KMS-11 (cell line): Measurements from ENCODE around the gene TIAM1.

Experiments used
- H2AFZ ChIP-seq: fragments of 200-600 bp; sonication (generic); 2 replicates; pipeline ENCODE4 v1.6.1; 2016; ENCODE audit warnings: antibody characterized with exemption, mixed run types, low read depth
- H3K27ac ChIP-seq: fragments of 200-600 bp; sonication (generic); 2 replicates; pipeline ENCODE4 v1.6.1; 2016; ENCODE audit warnings: mild to moderate bottlenecking, mixed run types
- H3K27me3 ChIP-seq: fragments of 200-600 bp; sonication (generic); 2 replicates; pipeline ENCODE4 v1.6.1; 2017; ENCODE audit warnings: mild to moderate bottlenecking, low read depth, mixed run types, moderate library complexity; ENCODE audit not compliant: insufficient read depth
- H3K36me3 ChIP-seq: fragments of 200-600 bp; sonication (generic); 2 replicates; pipeline ENCODE4 v1.6.1; 2017; ENCODE audit warnings: mild to moderate bottlenecking, mixed run types; ENCODE audit not compliant: insufficient read depth
- H3K4me1 ChIP-seq: fragments of 200-600 bp; sonication (generic); 2 replicates; pipeline ENCODE4 v1.6.1; 2016; ENCODE audit warnings: mild to moderate bottlenecking, low read depth, mixed run types; ENCODE audit not compliant: poor library complexity, severe bottlenecking
- H3K4me2 ChIP-seq: fragments of 200-600 bp; sonication (generic); 2 replicates; pipeline ENCODE4 v1.7.0; 2016; ENCODE audit warnings: mild to moderate bottlenecking, mixed run types
- H3K4me3 ChIP-seq: fragments of 200-600 bp; sonication (generic); IDR thresholded peaks from 2 replicates; pipeline ENCODE4 v1.6.1; 2017; ENCODE audit warnings: low read depth, low read length, mixed read lengths; ENCODE audit not compliant: insufficient read depth
- H3K79me2 ChIP-seq: fragments of 200-600 bp; sonication (generic); 2 replicates; pipeline ENCODE4 v1.6.1; 2016; ENCODE audit warnings: low read depth, mixed run types; ENCODE audit not compliant: insufficient read depth
- H3K9ac ChIP-seq: fragments of 200-600 bp; sonication (generic); 2 replicates; pipeline ENCODE4 v1.6.1; 2016; ENCODE audit warnings: mild to moderate bottlenecking, mixed run types
- H4K20me1 ChIP-seq: fragments of 200-600 bp; sonication (generic); 2 replicates; pipeline ENCODE4 v1.6.1; 2016; ENCODE audit warnings: mild to moderate bottlenecking, mixed run types; ENCODE audit not compliant: insufficient read depth
- TF ChIP-seq, protein P1 (sequence below): fragments of 200-600 bp; sonication (generic); conservative IDR thresholded peaks from 2 replicates; pipeline ENCODE4 v1.6.1; 2017; ENCODE audit warnings: low read depth, mild to moderate bottlenecking, antibody characterized with exemption, low read length, moderate library complexity, mixed read lengths

TIAM1 gene

DNA sequence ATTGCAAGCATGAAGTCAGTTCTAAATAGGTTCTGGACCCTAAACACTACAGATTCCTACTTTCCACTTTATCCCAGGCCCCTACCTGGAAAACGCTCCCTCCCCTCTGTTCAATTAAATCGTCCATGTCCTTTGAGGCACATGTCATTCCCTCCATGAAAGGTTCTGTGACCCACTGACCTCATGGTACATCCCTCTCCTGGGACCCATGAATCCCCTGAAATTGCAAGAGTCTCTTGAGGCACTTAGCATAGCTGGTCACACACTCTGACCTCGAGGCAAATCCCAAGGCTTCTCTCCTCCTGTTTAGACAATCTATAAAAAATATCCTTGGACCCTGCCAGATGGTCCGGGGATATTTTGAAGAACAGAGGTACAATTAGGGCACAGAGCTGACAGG is 271.5 kb downstream of the TIAM1 start:
- Histone ChIP-seq H3K4me3 (no peak overlapping the region), H4K20me1 (no peaks in the 10 kb centered on the region), H3K9ac (no peak overlapping the region), H3K4me1 (no peaks in the 10 kb centered on the region), H3K27ac (no peak overlapping the region), H2AFZ (no peak overlapping the region), H3K79me2 (no peaks in the 10 kb centered on the region), H3K4me2 (no peak overlapping the region), H3K36me3 (no peaks in the 10 kb centered on the region), H3K27me3 (no peaks in the 10 kb centered on the region)
- TF ChIP-seq, protein P1, sequence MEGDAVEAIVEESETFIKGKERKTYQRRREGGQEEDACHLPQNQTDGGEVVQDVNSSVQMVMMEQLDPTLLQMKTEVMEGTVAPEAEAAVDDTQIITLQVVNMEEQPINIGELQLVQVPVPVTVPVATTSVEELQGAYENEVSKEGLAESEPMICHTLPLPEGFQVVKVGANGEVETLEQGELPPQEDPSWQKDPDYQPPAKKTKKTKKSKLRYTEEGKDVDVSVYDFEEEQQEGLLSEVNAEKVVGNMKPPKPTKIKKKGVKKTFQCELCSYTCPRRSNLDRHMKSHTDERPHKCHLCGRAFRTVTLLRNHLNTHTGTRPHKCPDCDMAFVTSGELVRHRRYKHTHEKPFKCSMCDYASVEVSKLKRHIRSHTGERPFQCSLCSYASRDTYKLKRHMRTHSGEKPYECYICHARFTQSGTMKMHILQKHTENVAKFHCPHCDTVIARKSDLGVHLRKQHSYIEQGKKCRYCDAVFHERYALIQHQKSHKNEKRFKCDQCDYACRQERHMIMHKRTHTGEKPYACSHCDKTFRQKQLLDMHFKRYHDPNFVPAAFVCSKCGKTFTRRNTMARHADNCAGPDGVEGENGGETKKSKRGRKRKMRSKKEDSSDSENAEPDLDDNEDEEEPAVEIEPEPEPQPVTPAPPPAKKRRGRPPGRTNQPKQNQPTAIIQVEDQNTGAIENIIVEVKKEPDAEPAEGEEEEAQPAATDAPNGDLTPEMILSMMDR: no peak
